Common myeloid progenitor, CD34-positive (primary cell): Measurements from ENCODE around the gene MCMBP.
"Not testable (repeated sequence)": the region's sequence is repeated elsewhere in the genome, so short reads cannot be mapped to it uniquely, and the experiment has no call there.

Source experiments
- CTCF ChIA-PET: fragments of 350-600 bp; sonication (Branson Sonifier 250); formaldehyde crosslinking; loops from one replicate; lab custom pipeline; 2021; ENCODE audit warnings: antibody characterized with exemption; lab: Charles Lee
- POLR2A ChIA-PET: fragments of 350-600 bp; sonication (Branson Sonifier 250); formaldehyde crosslinking; loops from one replicate; lab custom pipeline; 2021; ENCODE audit warnings: antibody characterized with exemption; lab: Charles Lee
- DNase-seq, 3 donors: peaks; one replicate each; pipeline versions ENCODE4 v3.0.0 to v3.0.0-alpha.2; 2013
- H3K27ac ChIP-seq, 2 experiments: 1 replicate in 1 of 2; 2 replicates in 1 of 2; pipeline ENCODE4 v1.7.0; 2013; ENCODE audit warnings: inconsistent platforms in 2 of 2, low read length in 2 of 2, mild to moderate bottlenecking in 2 of 2, low read depth in 1 of 2, moderate library complexity in 1 of 2; ENCODE audit not compliant: severe bottlenecking in 2 of 2, insufficient read depth in 1 of 2, poor library complexity in 1 of 2
- H3K27me3 ChIP-seq, 5 experiments: replicated peaks in 2 of 5; 1 replicate in 3 of 5; 2 replicates in 2 of 5; pipeline versions ENCODE4 v1.6.1 to v1.7.0; 2013; ENCODE audit warnings: low read length in 4 of 5, mild to moderate bottlenecking in 2 of 5, moderate library complexity in 2 of 5, inconsistent platforms in 1 of 5; ENCODE audit not compliant: insufficient read depth in 5 of 5, control insufficient read depth in 4 of 5
- H3K36me3 ChIP-seq, 4 experiments: 1 replicate in 2 of 4; 2 replicates in 2 of 4; pipeline versions ENCODE4 v1.6.1 to v1.7.0; 2013; ENCODE audit warnings: low read length in 3 of 4, control low read depth in 1 of 4, mild to moderate bottlenecking in 1 of 4; ENCODE audit not compliant: control insufficient read depth in 4 of 4, insufficient read depth in 4 of 4
- H3K4me1 ChIP-seq, 4 experiments: 1 replicate in 3 of 4; 2 replicates in 1 of 4; pipeline versions ENCODE4 v1.6.1 to v1.7.1; 2013; ENCODE audit warnings: low read length in 3 of 4, mild to moderate bottlenecking in 3 of 4, control low read depth in 1 of 4, inconsistent platforms in 1 of 4, moderate library complexity in 1 of 4; ENCODE audit not compliant: control insufficient read depth in 4 of 4, insufficient read depth in 4 of 4; ENCODE audit errors: control extremely low read depth in 1 of 4
- H3K4me3 ChIP-seq, 7 experiments: 1 replicate in 4 of 7; 2 replicates in 3 of 7; pipeline versions ENCODE4 v1.5.1 to v1.7.0; 2013; ENCODE audit warnings: mild to moderate bottlenecking in 7 of 7, low read length in 6 of 7, moderate library complexity in 6 of 7, inconsistent platforms in 2 of 7, low read depth in 2 of 7, control low read depth in 1 of 7; ENCODE audit not compliant: insufficient read depth in 4 of 7, control insufficient read depth in 1 of 7; ENCODE audit errors: extremely low read depth in 1 of 7
- H3K9me3 ChIP-seq, 5 experiments: 1 replicate in 4 of 5; 2 replicates in 1 of 5; pipeline versions ENCODE4 v1.6.1 to v1.7.1; 2013; ENCODE audit warnings: low read length in 4 of 5, mild to moderate bottlenecking in 2 of 5, inconsistent platforms in 1 of 5, low read depth in 1 of 5, moderate library complexity in 1 of 5; ENCODE audit not compliant: control insufficient read depth in 4 of 5, insufficient read depth in 2 of 5; ENCODE audit errors: control extremely low read depth in 1 of 5
- WGBS: methylation state at CpG from one replicate; pipeline ENCODE4 v1.1.5; 2013; ENCODE audit not compliant: insufficient coverage; 5-methylcytosine and 5-hydroxymethylcytosine counted together

Gene MCMBP

DNA sequence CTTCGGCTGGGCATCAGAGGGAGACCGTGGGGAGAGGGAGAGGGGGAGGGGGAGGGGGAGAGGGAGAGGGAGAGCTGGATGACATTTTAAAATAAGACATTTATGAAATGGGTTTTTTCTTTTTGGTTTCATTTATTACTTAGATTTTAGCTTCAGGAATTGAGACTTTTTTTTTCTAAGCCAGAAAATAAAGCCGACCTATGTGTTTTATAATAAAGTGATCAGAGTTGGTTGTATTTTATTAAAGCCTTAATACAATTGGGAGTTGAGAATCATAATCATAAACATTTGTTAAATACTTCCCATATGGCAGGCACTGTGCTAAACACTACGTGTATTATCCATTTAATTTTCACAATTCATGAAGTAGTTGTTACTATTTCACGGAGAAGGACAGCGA lies 76.6 kb downstream of the MCMBP start:
- WGBS = 100% methylated on average over 1 of the region's 6 CpGs
- ChIA-PET CTCF (no interaction called here), POLR2A (no interaction called here)
- no peak overlapping the region for H3K4me3 ChIP-seq
- H3K36me3 ChIP-seq = peaks cover 0 to 16% (median 9%) of the 10 kb centered on the region in 4 experiments
- DNase-seq = no peak
- no peak overlapping the region for H3K27ac ChIP-seq
- no peaks in the 10 kb centered on the region for H3K27me3 ChIP-seq
- no peaks in the 10 kb centered on the region for H3K4me1 ChIP-seq
- no peaks in the 10 kb centered on the region for H3K9me3 ChIP-seq

DNA sequence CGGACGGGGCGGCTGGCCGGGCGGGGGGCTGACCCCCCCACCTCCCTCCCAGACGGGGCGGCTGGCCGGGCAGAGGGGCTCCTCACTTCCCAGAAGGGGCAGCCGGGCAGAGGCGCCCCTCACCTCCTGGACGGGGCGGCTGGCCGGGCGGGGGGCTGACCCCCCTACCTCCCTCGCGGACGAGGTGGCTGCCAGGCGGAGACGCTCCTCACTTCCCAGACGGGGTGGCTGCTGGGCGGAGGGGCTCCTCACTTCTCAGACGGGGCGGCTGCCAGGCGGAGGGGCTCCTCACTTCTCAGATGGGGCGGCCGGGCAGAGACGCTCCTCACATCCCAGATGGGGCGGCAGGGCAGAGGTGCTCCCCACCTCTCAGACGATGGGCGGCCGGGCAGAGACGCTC lies 77.5 kb downstream of the MCMBP start:
- H3K9me3 ChIP-seq, H3K27me3 ChIP-seq, CTCF ChIA-PET, H3K4me3 ChIP-seq, POLR2A ChIA-PET, H3K4me1 ChIP-seq, DNase-seq, H3K27ac ChIP-seq: not testable (repeated sequence)
- 96% methylated on average over 17 of the region's 32 CpGs for WGBS
- peaks cover 0 to 16% (median 9%) of the 10 kb centered on the region in 4 experiments for H3K36me3 ChIP-seq

DNA sequence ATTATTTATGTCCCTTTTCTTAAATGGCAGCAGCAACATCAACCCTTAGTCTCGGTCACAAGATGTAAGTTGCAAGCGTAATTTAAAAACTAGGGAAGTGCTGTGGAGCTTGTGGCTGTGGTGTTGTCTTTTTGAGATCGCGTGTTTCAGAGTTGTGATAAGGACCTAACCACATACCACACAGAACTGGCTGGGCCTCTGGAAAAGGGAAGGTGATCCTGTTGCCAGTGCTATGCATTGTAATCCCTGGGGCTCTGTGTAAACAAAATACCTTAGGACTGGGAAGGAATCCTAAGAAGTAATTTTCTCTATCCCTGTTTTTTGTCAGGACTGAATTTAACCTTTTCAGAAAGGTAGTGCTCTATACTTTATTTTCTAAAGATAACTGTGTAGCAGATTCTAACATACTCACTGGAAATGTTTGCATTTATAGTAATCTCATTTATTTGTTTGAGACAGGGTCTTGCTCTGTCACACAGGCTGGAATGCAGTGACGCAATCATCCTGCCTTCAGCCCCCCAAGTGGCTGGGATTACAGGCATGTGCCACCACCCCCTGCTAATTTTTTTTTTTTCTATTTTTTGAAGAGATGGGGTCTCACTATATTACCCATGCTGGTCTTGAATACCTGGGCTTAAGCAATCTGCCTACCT lies 86.4 kb downstream of the MCMBP start:
- H3K4me3 ChIP-seq = peak overlapping the region in 3 of 7 experiments; percentile 2 to 44 (median 42)
- ChIA-PET CTCF (interaction anchor here (0.7 to 1.6 kb wide), 5 partner anchors 21 to 510 kb away, joined by 3 to 6 read pairs (median 3); no protein-coding TSS in a partner anchor), POLR2A (interaction anchor here (1.1 kb wide), 1 partner anchor 22 kb away, joined by 3 read pairs; no protein-coding TSS in a partner anchor)
- H3K27ac ChIP-seq = peak overlapping the region; percentile 48 to 57
- no peaks in the 10 kb centered on the region for H3K9me3 ChIP-seq
- WGBS = 100% methylated on average over 1 of the region's 5 CpGs
- peaks cover 0 to 4% (median 0%) of the 10 kb centered on the region in 4 experiments for H3K36me3 ChIP-seq
- no peaks in the 10 kb centered on the region for H3K27me3 ChIP-seq
- peaks cover 19 to 72% (median 36%) of the 10 kb centered on the region in 4 experiments for H3K4me1 ChIP-seq
- peak; percentile 84 to 97 (median 95) for DNase-seq

DNA sequence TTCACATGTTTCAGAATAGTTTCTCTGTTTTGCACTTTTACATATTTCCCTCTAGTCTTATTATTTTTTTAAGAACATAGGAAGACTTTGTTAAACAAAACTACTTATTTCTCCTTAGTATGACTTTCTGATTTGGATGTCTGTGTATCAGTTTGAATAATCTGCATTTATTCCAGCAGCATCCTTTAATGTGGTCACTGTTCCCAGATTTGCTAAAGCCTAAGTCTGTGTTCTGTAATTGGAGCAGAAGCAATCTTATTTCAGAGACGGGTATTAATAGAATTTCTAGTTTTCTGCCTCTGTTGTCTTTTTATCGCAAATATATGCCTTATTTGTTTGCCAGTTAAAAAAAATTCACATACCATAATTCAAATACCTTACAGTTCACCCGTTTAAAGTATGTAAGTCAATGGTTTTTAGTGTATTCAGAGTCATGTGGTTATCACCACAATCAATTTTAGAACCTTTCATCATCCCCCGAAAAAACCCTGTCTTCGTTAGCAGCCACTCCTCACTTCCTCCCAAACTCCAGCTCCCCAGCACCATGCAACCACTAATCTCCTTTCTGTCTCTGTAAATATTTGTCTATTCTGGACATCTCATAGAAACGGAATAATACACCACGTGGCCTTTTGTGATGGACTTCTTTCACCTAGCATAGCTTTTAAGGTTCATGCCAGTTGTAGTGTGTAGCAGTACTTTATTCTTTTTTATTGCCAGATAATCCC lies 88.1 kb downstream of the MCMBP start:
- ChIA-PET CTCF (interaction anchor here (1.1 to 1.6 kb wide), 4 partner anchors 9 to 24 kb away, joined by 3 to 5 read pairs (median 4); no protein-coding TSS in a partner anchor), POLR2A (no interaction called here)
- peak; percentile 31 to 84 (median 78) for DNase-seq
- no peak overlapping the region for H3K27ac ChIP-seq
- peak overlapping the region in 2 of 7 experiments; percentile 40 to 45 for H3K4me3 ChIP-seq
- 0% methylated on average over 2 of the region's 7 CpGs for WGBS
- H3K27me3 ChIP-seq = no peaks in the 10 kb centered on the region
- peaks cover 19 to 72% (median 36%) of the 10 kb centered on the region in 4 experiments for H3K4me1 ChIP-seq
- H3K36me3 ChIP-seq = peaks cover 0 to 2% (median 0%) of the 10 kb centered on the region in 4 experiments
- H3K9me3 ChIP-seq = no peaks in the 10 kb centered on the region

DNA sequence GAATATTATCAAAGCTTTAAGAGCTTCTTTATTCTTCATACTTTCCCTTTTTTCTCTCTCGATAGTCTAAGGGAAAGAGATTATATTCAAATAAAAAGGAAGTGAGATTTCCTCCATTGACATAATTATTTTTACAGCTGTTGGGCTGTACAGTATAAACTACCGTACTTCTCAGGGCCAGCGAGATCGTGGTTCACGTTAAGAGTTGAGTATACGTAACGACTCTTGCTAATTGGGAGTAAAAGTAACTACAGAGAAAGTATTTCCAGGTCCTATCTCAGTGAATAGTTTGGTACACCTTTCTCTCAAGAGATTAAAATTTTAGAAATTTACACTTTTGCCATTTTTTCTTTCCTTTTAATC lies 89.0 kb downstream of the MCMBP start:
- ChIA-PET POLR2A (no interaction called here), CTCF (interaction anchor here (0.9 to 1.1 kb wide), 3 partner anchors 13 to 33 kb away, joined by 3 to 4 read pairs (median 3); no protein-coding TSS in a partner anchor)
- H3K9me3 ChIP-seq = no peaks in the 10 kb centered on the region
- H3K4me1 ChIP-seq = peaks cover 19 to 71% (median 36%) of the 10 kb centered on the region in 4 experiments
- no peaks in the 10 kb centered on the region for H3K27me3 ChIP-seq
- peak overlapping the region in 1 of 7 experiments; percentile 32 for H3K4me3 ChIP-seq
- no peaks in the 10 kb centered on the region for H3K36me3 ChIP-seq
- DNase-seq = peak in 1 of 3 donors; percentile 32
- H3K27ac ChIP-seq = no peak overlapping the region
- no CpG with 5 or more reads among the region's 7 CpGs for WGBS

DNA sequence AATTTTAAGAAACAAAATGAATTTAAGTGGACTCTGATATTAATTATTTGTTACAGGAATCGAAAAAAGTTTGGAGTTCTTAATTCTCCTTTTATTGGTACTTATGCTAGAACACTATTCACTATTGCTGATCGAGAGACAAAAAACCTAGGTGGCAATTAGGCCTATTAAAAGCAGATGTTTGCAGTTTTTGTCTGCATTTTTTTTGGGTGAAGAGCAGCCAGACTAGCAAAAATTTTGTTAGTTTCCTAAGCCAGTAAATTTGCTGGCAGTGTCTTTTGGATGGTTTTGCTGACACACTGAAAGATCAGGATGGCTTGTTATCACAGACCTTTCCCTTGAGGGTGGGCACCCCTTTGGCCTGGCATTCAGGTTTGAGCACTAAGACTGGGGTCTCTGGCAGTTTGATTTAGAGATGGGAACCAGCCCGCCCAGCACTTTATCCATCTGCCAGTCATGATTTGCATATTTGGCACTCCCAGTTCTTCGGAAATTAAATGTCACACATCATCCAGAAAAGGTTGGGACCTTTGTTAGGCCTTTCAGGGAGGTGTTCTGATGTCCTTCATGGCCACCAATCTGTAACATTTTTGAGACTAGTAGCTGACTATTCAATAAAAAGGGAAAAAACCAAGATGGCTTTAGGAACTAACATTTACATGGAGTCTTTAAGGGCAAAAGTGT lies 89.5 kb downstream of the MCMBP start:
- peak overlapping the region in 1 of 7 experiments; percentile 32 for H3K4me3 ChIP-seq

More for the DNA sequence above, 89.5 kb downstream of the MCMBP start:
- peaks cover 19 to 66% (median 36%) of the 10 kb centered on the region in 4 experiments for H3K4me1 ChIP-seq
- H3K36me3 ChIP-seq = no peaks in the 10 kb centered on the region
- H3K9me3 ChIP-seq = no peaks in the 10 kb centered on the region
- H3K27me3 ChIP-seq = no peaks in the 10 kb centered on the region
- POLR2A ChIA-PET = no interaction called here
- CTCF ChIA-PET = interaction anchor here (0.9 to 1.8 kb wide), 4 partner anchors 13 to 33 kb away, joined by 3 to 4 read pairs (median 4); no protein-coding TSS in a partner anchor
- H3K27ac ChIP-seq = no peak overlapping the region
- DNase-seq = no peak
- 87% methylated on average over 3 of the region's 4 CpGs for WGBS
